Measurements from ENCODE around the gene COG3. TPM values are rescaled to one million over a fixed set of nuclear protein-coding genes. Genes with fewer than 3 reads are reported as not detected.

Gene COG3
- total and polyA plus RNA-seq, 2 of the 13 experiments (the other 11 are each of a cell fraction or from before 2014, with no cell fraction given) = 37.8 to 47.5 TPM

DNA sequence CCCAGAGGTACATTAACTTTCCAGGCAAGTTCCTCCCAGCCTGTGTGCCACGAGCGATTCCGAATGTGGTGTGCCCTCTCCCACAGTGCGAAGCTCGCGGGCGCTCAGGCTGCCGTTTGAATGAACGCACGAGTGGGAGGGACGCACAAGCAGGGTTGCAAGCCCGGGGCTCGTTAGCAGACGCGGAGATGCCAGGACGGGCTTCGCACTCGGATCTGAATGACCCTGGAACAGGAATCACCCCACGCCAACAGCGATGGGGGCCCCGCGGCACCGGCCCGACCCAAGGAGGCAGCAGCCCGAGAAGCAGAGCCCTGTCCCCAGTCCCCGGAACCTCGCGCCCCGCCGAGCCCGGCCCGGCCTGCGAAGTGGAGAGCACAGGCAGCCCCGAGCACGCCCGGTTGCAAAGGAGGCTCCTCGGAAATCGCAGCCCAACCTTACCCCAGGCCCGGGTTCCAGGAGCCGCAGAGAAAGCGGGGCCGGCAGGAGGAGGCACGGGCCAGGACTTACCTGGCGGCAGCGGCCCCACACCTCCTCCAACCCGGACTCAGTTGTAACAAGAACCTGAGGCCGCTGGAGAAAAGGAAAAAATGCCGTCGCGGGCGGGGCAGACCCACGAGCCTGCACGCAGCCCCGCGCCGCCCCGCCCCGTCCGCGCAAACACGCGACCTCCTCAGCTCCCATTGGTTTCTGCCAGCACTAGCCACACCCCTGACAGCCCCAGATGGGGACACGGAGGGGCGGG, 46.8 kb upstream of the COG3 start, which contains the start of gene SLC25A30 (continued):
- TF ChIP-seq, protein P1, sequence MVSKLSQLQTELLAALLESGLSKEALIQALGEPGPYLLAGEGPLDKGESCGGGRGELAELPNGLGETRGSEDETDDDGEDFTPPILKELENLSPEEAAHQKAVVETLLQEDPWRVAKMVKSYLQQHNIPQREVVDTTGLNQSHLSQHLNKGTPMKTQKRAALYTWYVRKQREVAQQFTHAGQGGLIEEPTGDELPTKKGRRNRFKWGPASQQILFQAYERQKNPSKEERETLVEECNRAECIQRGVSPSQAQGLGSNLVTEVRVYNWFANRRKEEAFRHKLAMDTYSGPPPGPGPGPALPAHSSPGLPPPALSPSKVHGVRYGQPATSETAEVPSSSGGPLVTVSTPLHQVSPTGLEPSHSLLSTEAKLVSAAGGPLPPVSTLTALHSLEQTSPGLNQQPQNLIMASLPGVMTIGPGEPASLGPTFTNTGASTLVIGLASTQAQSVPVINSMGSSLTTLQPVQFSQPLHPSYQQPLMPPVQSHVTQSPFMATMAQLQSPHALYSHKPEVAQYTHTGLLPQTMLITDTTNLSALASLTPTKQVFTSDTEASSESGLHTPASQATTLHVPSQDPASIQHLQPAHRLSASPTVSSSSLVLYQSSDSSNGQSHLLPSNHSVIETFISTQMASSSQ (IDR thresholded peaks at IDR 0.05; ENCODE audit: low read depth) = no peak
- TF ChIP-seq, protein P1 (CRISPR knock-in tag; IDR thresholded peaks at IDR 0.05; ENCODE audit: borderline replicate concordance) = peak; percentile 41; the same call in 1 of the 2 replicates
- TF ChIP-seq RFX3 (CRISPR knock-in tag; IDR thresholded peaks at IDR 0.05) (no peak), FOXA1 (IDR thresholded peaks at IDR 0.05) (no peak), FOXA1 (CRISPR knock-in tag; IDR thresholded peaks at IDR 0.05) (0 out of 2 replicates have a peak, but pooled peaks have one; percentile 18), ZNF678 (CRISPR knock-in tag; IDR thresholded peaks at IDR 0.05) (no peak), ZNF512 (CRISPR knock-in tag; IDR thresholded peaks at IDR 0.05) (no peak), SRF (IDR thresholded peaks at IDR 0.05; ENCODE audit: low read depth, low read length) (no peak), ZNF235 (CRISPR knock-in tag; IDR thresholded peaks at IDR 0.05; ENCODE audit: borderline replicate concordance) (no peak), NKX3-1 (CRISPR knock-in tag; IDR thresholded peaks at IDR 0.05) (peak; percentile 70; the same call in 1 of the 2 replicates), ZNF609 (CRISPR knock-in tag; IDR thresholded peaks at IDR 0.05; ENCODE audit: borderline replicate concordance) (no peak), ZNF768 (CRISPR knock-in tag; IDR thresholded peaks at IDR 0.05) (no peak), ISX (CRISPR knock-in tag; conservative IDR thresholded peaks at IDR 0.05) (no peak), RFXANK (CRISPR knock-in tag; IDR thresholded peaks at IDR 0.05) (no peak)
- TF ChIP-seq, protein P2, sequence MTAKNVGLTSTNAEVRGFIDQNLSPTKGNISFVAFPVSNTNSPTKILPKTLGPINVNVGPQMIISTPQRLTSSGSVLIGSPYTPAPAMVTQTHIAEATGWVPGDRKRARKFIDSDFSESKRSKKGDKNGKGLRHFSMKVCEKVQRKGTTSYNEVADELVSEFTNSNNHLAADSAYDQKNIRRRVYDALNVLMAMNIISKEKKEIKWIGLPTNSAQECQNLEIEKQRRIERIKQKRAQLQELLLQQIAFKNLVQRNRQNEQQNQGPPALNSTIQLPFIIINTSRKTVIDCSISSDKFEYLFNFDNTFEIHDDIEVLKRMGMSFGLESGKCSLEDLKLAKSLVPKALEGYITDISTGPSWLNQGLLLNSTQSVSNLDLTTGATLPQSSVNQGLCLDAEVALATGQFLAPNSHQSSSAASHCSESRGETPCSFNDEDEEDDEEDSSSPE (CRISPR knock-in tag; IDR thresholded peaks at IDR 0.05) = peak; percentile 59; the same call in 1 of the 2 replicates
- TF ChIP-seq, protein P3, sequence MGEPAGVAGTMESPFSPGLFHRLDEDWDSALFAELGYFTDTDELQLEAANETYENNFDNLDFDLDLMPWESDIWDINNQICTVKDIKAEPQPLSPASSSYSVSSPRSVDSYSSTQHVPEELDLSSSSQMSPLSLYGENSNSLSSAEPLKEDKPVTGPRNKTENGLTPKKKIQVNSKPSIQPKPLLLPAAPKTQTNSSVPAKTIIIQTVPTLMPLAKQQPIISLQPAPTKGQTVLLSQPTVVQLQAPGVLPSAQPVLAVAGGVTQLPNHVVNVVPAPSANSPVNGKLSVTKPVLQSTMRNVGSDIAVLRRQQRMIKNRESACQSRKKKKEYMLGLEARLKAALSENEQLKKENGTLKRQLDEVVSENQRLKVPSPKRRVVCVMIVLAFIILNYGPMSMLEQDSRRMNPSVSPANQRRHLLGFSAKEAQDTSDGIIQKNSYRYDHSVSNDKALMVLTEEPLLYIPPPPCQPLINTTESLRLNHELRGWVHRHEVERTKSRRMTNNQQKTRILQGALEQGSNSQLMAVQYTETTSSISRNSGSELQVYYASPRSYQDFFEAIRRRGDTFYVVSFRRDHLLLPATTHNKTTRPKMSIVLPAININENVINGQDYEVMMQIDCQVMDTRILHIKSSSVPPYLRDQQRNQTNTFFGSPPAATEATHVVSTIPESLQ (CRISPR knock-in tag; conservative IDR thresholded peaks at IDR 0.05) = no peak
